ENCODE results near the gene DPH7. TPM values are rescaled to one million over a fixed set of nuclear protein-coding genes. Genes with fewer than 3 reads are reported as not detected.

DPH7 gene
- total and polyA plus RNA-seq, 2 of the 8 experiments (the other 6 are each of a cell fraction or from before 2014, with no cell fraction given) = 44.6 to 45.5 TPM

- Histone ChIP-seq H3K79me2 (ENCODE audit: control insufficient read depth in 1 of 2, insufficient read depth in 2 of 2, low read length in 2 of 2) (peaks cover 0 to 22% of the 10 kb centered on the region in 2 experiments; a peak in 2 of 4 replicates), H2AFZ (ENCODE audit: low read length) (no peak overlapping the region), H3K27ac (ENCODE audit: low read depth, low read length) (no peak overlapping the region), H3K56ac (replicated peaks; ENCODE audit: insufficient read length, low read depth, low read length) (no peak overlapping the region), H2BK12ac (ENCODE audit: low read depth, low read length) (no peak overlapping the region), H2BK20ac (ENCODE audit: low read length) (no peak overlapping the region), H2AK5ac (ENCODE audit: low read depth, low read length) (no peak overlapping the region), H4K91ac (replicated peaks; ENCODE audit: insufficient read length, low read length) (no peak overlapping the region), H3K9ac (replicated peaks in 1 of 4; ENCODE audit: extremely low read depth in 1 of 4, low read depth in 3 of 4, low read length in 3 of 4) (no peak overlapping the region), H3K4ac (replicated peaks; ENCODE audit: insufficient read length, low read depth, low read length) (no peak overlapping the region), H3K4me3 (ENCODE audit: extremely low read depth in 1 of 4, insufficient read depth in 2 of 4, low read depth in 3 of 4, low read length in 4 of 4) (no peak overlapping the region), H4K5ac (ENCODE audit: insufficient read length, low read depth, low read length) (no peak overlapping the region), H3K9me3 (ENCODE audit: insufficient read depth in 2 of 2, low read depth in 1 of 2, low read length in 1 of 2) (no peaks in the 10 kb centered on the region), H2BK120ac (replicated peaks; ENCODE audit: low read depth, low read length) (no peak overlapping the region), H3K4me2 (ENCODE audit: insufficient read depth in 1 of 2, low read depth in 2 of 2, low read length in 2 of 2) (no peak overlapping the region), H3K79me1 (ENCODE audit: low read depth, low read length) (peaks cover 5% of the 10 kb centered on the region; the same call in 1 of the 2 replicates), H3K23me2 (ENCODE audit: low read depth, low read length) (peaks cover 10% of the 10 kb centered on the region; the same call in 1 of the 2 replicates), H3K36me3 (ENCODE audit: control insufficient read depth in 2 of 4, insufficient read depth in 4 of 4, low read length in 3 of 4) (peaks cover 18 to 37% (median 28%) of the 10 kb centered on the region in 4 experiments), H2BK5ac (ENCODE audit: low read depth, low read length) (no peak overlapping the region), H3K18ac (ENCODE audit: extremely low read depth, low read length) (no peak overlapping the region), H3K4me1 (replicated peaks in 1 of 4; ENCODE audit: control insufficient read depth in 3 of 4, insufficient read depth in 4 of 4, low read length in 3 of 4) (no peaks in the 10 kb centered on the region), H2BK15ac (ENCODE audit: low read length) (no peak overlapping the region), H3K23ac (ENCODE audit: insufficient read length) (no peak overlapping the region), H4K8ac (ENCODE audit: extremely low read depth, insufficient read depth, low read length) (no peak overlapping the region), H3K14ac (ENCODE audit: insufficient read length) (no peak overlapping the region), H4K20me1 (replicated peaks in 1 of 2; ENCODE audit: control insufficient read depth in 1 of 2, insufficient read depth in 2 of 2, low read length in 2 of 2) (peaks cover 3 to 15% of the 10 kb centered on the region in 2 experiments), H3K27me3 (replicated peaks in 1 of 4; ENCODE audit: control insufficient read depth in 3 of 4, extremely low read depth in 1 of 4, insufficient read depth in 3 of 4, low read length in 3 of 4) (no peaks in the 10 kb centered on the region)
- no peak for DNase-seq (ENCODE audit: low read depth in 1 of 2, low spot score in 2 of 2)
- CTCF ChIA-PET (ENCODE audit: partially characterized antibody) = interaction anchor here (1.5 to 2.7 kb wide), 2 partner anchors 11 to 14 kb away, joined by 3 to 10 read pairs; no protein-coding TSS in a partner anchor
- POLR2A ChIA-PET (ENCODE audit: partially characterized antibody) = interaction anchor here (1.0 kb wide), 1 partner anchor 20 kb away, joined by 3 read pairs; the partner anchor contains the start of gene PNPLA7
- FAIRE-seq = no peak
- TF ChIP-seq EZH2 (IDR thresholded peaks at IDR 0.05; ENCODE audit: low read depth, low read length, severe bottlenecking) (no peak), TCF12 (IDR thresholded peaks at IDR 0.05; ENCODE audit: low read depth, low read length) (no peak)
- 94% methylated on average over 3 of the region's 3 CpGs; no CpG with 5 or more reads in 1 of the 2 experiments for WGBS, 2 experiments (ENCODE audit: extremely low coverage in 1 of 2, insufficient coverage in 1 of 2, insufficient read length in 1 of 2, insufficient replicate concordance in 2 of 2, low coverage in 1 of 2, low lambda C conversion rate in 2 of 2, missing lambda C conversion rate in 1 of 2)
Measured at GRCh38 chr9:137570566-137570965, 8.2 kb downstream of the DPH7 start.
